GM18505 (cell line): ENCODE data around the gene TMEM184B.

Experiments
- ATAC-seq: cut with Tn5 transposase; IDR thresholded peaks from one replicate; pipeline ENCODE4 v1.9.1; 2021; ENCODE audit not compliant: unreplicated experiment
- POLR2A ChIP-seq: IDR thresholded peaks from 4 replicates; pipeline ENCODE4 v1.6.1; 2011; ENCODE audit warnings: borderline replicate concordance; ENCODE audit not compliant: insufficient read depth, insufficient read length; ENCODE audit errors: extremely low read depth

Gene TMEM184B

GRCh38 chr22:38218661-38219622, 53.9 kb downstream of the TMEM184B start:
- ATAC-seq: no peak
- no peak for TF ChIP-seq POLR2A

GRCh38 chr22:38215156-38216038, 57.4 kb downstream of the TMEM184B start:
- no peak for TF ChIP-seq POLR2A
- ATAC-seq: no peak

GRCh38 chr22:38214302-38215056, 58.3 kb downstream of the TMEM184B start:
- peak; percentile 7 for TF ChIP-seq POLR2A
- no peak for ATAC-seq

- no peak for TF ChIP-seq POLR2A
- no peak for ATAC-seq
These were observed 58.9 kb downstream of the TMEM184B start for GRCh38 chr22:38213990-38214301.

- TF ChIP-seq POLR2A: no peak
- ATAC-seq: no peak
These were observed 59.4 kb downstream of the TMEM184B start for GRCh38 chr22:38213319-38213989.

- no peak for TF ChIP-seq POLR2A
- ATAC-seq: no peak
These were observed 60.4 kb downstream of the TMEM184B start for GRCh38 chr22:38212442-38212841.

GRCh38 chr22:38211556-38211955, 61.3 kb downstream of the TMEM184B start:
- no peak for TF ChIP-seq POLR2A
- no peak for ATAC-seq

GRCh38 chr22:38208551-38208968, 64.2 kb downstream of the TMEM184B start:
- no peak for TF ChIP-seq POLR2A
- ATAC-seq: no peak

- no peak for TF ChIP-seq POLR2A
- no peak for ATAC-seq
These were observed 64.8 kb downstream of the TMEM184B start for GRCh38 chr22:38207898-38208432.

GRCh38 chr22:38205261-38206128, 67.3 kb downstream of the TMEM184B start:
- no peak for ATAC-seq
- no peak for TF ChIP-seq POLR2A

GRCh38 chr22:38204784-38205183, 68.0 kb downstream of the TMEM184B start:
- no peak for ATAC-seq
- no peak for TF ChIP-seq POLR2A
